Glutamatergic neuron (in vitro differentiated cells): ENCODE results near the gene ANXA2R. TPM values are rescaled to one million over a fixed set of nuclear protein-coding genes. Genes with fewer than 3 reads are reported as not detected.

Source experiments
- DNase-seq: peaks from one replicate; pipeline ENCODE4 v3.0.0; 2022
- H3K27ac Mint-ChIP-seq: one replicate; pipeline ENCODE4 v1.8.0; 2020; ENCODE audit warnings: mild to moderate bottlenecking, mixed read lengths, inconsistent platforms; ENCODE audit not compliant: unreplicated experiment
- H3K27me3 Mint-ChIP-seq: one replicate; pipeline ENCODE4 v1.8.0; 2020; ENCODE audit warnings: mild to moderate bottlenecking, moderate library complexity, mixed read lengths, inconsistent platforms; ENCODE audit not compliant: unreplicated experiment
- H3K36me3 Mint-ChIP-seq: one replicate; pipeline ENCODE4 v1.8.0; 2020; ENCODE audit warnings: mild to moderate bottlenecking, mixed read lengths, inconsistent platforms; ENCODE audit not compliant: unreplicated experiment
- H3K4me1 Mint-ChIP-seq: one replicate; pipeline ENCODE4 v1.8.0; 2020; ENCODE audit warnings: mild to moderate bottlenecking, low read depth, mixed read lengths, inconsistent platforms; ENCODE audit not compliant: unreplicated experiment
- H3K4me3 Mint-ChIP-seq: one replicate; pipeline ENCODE4 v1.8.0; 2020; ENCODE audit warnings: mild to moderate bottlenecking, mixed read lengths, inconsistent platforms; ENCODE audit not compliant: unreplicated experiment
- H3K9me3 Mint-ChIP-seq: one replicate; pipeline ENCODE4 v1.8.0; 2020; ENCODE audit warnings: mild to moderate bottlenecking, moderate library complexity, mixed read lengths, inconsistent platforms; ENCODE audit not compliant: unreplicated experiment
- total RNA-seq: library from RNA; stranded (reverse); fragmentation: NEBNext Ultra II Directional; extraction: Animal tissue kit (Norgen Biotek cat#: 25700); gene quantifications from one replicate; pipeline ENCODE4 v1.2.1, GENCODE V29; 2021; ENCODE audit not compliant: unreplicated experiment
- TF ChIP-seq, protein P1 (sequence below): fragments of 200-600 bp; sonication (generic); IDR thresholded peaks from one replicate; pipeline ENCODE4 v1.5.0; 2021; ENCODE audit not compliant: partially characterized antibody, unreplicated experiment

ANXA2R gene
- total RNA-seq, 1 donor from 2014 or later, result 1.6 TPM

DNA sequence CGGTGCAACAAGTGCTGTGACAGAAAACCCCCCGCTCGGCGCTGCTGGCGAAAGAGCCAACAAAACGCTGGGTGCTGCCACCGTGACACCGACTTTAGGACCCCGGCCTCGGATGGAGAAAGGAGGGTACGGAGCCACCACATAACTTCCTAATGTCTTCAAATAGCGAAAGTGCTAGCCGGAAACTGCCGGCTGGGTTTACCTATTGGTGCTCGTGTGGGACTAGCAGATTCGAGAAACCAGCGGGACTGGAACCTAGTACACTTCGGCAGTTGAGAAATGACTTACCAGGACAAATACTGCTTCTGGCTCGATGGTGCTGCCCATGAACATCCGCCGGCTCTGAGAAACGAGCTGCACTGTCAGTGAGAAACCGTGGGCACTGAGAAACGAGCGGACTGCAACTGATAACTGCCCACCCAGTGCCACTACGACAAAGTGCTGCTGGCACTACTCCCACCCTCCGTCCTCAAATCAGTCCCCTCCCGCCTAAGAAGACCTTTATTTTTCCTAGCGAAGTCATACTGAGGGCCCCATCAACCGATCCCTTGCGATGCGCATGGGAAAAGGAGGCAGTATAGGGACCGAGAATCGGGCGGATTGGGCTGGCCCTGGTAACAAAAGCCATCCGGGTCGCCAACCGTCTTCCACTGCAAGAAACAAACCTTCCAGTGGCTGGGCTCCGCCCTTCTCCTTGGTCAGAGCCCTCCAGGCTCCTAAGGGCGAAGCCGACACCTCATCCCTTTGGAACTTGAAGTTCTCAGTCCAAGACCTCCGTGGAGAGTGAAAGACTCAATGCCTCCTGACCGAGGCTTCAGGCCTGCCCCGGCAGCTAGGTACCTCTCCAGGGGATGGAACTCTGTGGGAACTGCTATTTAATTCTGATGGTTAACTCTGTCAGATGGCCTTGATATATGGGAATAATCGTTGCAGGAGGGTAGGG lies 27.0 kb upstream of the ANXA2R start:
- peaks cover 7% of the 10 kb centered on the region for H3K27me3 Mint-ChIP-seq
- TF ChIP-seq, protein P1, sequence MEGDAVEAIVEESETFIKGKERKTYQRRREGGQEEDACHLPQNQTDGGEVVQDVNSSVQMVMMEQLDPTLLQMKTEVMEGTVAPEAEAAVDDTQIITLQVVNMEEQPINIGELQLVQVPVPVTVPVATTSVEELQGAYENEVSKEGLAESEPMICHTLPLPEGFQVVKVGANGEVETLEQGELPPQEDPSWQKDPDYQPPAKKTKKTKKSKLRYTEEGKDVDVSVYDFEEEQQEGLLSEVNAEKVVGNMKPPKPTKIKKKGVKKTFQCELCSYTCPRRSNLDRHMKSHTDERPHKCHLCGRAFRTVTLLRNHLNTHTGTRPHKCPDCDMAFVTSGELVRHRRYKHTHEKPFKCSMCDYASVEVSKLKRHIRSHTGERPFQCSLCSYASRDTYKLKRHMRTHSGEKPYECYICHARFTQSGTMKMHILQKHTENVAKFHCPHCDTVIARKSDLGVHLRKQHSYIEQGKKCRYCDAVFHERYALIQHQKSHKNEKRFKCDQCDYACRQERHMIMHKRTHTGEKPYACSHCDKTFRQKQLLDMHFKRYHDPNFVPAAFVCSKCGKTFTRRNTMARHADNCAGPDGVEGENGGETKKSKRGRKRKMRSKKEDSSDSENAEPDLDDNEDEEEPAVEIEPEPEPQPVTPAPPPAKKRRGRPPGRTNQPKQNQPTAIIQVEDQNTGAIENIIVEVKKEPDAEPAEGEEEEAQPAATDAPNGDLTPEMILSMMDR, result no peak
- H3K9me3 Mint-ChIP-seq, result peaks cover 13% of the 10 kb centered on the region
- H3K27ac Mint-ChIP-seq, result peak overlapping the region; percentile 96
- H3K36me3 Mint-ChIP-seq, result peaks cover 8% of the 10 kb centered on the region
- DNase-seq, result peak; percentile 87
- H3K4me1 Mint-ChIP-seq, result peaks cover 16% of the 10 kb centered on the region
- H3K4me3 Mint-ChIP-seq, result peak overlapping the region; percentile 95

GRCh38 chr5:43065948-43066798 lies 26.1 kb upstream of the ANXA2R start:
- DNase-seq, result peak; percentile 80
- TF ChIP-seq, protein P1, result no peak
- Mint-ChIP-seq H3K36me3 (peaks cover 8% of the 10 kb centered on the region), H3K4me3 (peak overlapping the region; percentile 95), H3K4me1 (peaks cover 16% of the 10 kb centered on the region), H3K27me3 (peaks cover 7% of the 10 kb centered on the region), H3K9me3 (peaks cover 13% of the 10 kb centered on the region), H3K27ac (peak overlapping the region; percentile 96)

DNA sequence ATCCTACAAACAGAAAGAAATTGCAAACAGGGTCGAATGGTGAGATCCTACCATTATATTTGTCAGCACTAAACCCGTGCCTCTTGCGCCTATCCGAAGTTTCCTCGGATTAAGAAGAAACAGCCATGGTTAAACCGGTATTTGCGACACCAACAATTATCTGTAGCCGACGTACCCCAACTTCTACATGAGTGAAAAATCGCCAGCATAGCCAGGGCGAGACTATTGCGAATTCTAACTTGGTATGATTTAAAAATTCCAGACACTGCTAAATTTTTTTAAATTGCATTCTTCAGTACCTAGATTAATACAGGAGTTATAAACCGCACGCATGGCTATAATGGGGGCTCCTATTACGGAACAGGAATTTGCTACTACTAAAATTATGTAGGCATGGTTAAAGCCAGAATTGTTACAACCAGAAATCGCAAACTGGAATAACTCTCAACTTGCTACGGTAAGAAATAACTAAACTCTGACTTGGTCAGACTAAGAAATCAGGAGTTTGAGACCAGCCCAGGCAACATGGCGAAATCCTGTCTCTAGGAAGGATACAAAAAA lies 25.3 kb upstream of the ANXA2R start:
- H3K4me1 Mint-ChIP-seq, result peaks cover 16% of the 10 kb centered on the region
- peaks cover 13% of the 10 kb centered on the region for H3K9me3 Mint-ChIP-seq
- peak overlapping the region; percentile 95 for H3K4me3 Mint-ChIP-seq
- peaks cover 1% of the 10 kb centered on the region for H3K36me3 Mint-ChIP-seq
- peaks cover 9% of the 10 kb centered on the region for H3K27me3 Mint-ChIP-seq
- H3K27ac Mint-ChIP-seq, result peak overlapping the region; percentile 93
- no peak for DNase-seq
- TF ChIP-seq, protein P1, result no peak

DNA sequence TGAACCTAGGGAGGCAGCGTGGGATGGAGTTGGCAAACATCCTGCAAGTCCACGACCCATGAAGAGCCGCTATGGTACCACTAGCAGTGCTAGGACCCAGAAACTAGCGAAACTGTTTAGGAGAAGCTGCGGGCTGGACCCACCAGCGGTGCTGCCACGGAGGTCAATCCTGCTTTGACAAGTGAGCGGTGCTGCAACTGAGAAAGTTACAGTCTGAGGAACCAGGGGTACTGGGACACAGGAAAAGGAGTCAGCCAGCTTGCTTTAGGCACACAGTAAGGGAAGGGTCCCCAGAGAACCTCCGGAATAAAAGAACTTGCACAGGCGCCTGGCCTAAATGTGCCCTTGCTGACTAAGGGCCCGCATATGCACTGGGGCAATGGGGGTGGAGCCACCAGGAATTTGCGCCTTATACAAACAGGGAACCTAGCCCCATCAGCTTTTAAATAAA lies 23.6 kb upstream of the ANXA2R start:
- TF ChIP-seq, protein P1, result no peak
- peak overlapping the region; percentile 55 for H3K4me3 Mint-ChIP-seq
- H3K27ac Mint-ChIP-seq, result no peak overlapping the region
- no peaks in the 10 kb centered on the region for H3K36me3 Mint-ChIP-seq
- DNase-seq, result no peak
- H3K4me1 Mint-ChIP-seq, result peaks cover 16% of the 10 kb centered on the region
- H3K9me3 Mint-ChIP-seq, result peaks cover 13% of the 10 kb centered on the region
- H3K27me3 Mint-ChIP-seq, result peaks cover 9% of the 10 kb centered on the region
